HG03139 (cell line): ENCODE data around the gene COL11A2.
"Not testable (repeated sequence)": the region's sequence is repeated elsewhere in the genome, so short reads cannot be mapped to it uniquely, and the experiment has no call there.

Source experiments
- ATAC-seq: cut with Tn5 transposase; IDR thresholded peaks from one replicate; pipeline ENCODE4 v1.9.1; 2021; ENCODE audit not compliant: unreplicated experiment

Gene COL11A2

DNA sequence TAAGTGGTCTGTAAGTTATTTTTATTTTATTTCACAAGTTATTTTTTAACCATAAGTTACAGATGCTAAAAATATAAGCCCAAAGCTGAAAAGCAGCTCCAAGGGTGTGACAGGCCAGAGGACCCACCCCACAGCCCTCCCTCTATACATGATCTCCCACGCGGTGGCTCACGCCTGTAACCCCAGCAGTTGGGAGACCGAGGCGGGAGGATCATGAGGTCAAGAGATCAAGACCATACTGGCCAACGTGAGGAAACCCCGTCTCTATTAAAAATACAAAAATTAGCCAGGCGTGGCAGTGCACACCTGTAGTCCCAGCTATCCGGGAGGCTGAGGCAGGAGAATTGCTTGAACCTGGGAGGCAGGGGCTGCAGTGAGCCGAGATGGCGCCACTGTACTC, 32.2 kb downstream of the COL11A2 start:
- no peak for ATAC-seq

DNA sequence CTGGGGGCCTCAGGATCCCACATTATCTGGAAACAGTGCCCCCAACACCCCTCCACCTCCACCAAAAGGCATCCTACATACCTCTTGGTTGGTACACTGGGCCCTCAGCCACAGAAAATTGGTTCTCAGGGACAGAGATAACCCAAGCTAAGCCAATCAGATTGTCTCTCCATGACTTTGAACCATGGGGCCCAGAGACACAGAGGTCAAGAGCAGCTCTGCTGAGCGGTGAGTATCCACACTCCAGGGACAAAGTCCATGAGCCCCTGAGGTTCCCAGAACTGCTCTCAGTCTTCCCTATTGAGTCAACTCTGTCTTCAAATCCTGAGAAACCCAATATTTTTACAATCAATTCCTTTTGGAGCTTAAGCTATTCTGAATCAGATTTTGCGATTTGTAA, 35.3 kb downstream of the COL11A2 start:
- ATAC-seq = no peak

DNA sequence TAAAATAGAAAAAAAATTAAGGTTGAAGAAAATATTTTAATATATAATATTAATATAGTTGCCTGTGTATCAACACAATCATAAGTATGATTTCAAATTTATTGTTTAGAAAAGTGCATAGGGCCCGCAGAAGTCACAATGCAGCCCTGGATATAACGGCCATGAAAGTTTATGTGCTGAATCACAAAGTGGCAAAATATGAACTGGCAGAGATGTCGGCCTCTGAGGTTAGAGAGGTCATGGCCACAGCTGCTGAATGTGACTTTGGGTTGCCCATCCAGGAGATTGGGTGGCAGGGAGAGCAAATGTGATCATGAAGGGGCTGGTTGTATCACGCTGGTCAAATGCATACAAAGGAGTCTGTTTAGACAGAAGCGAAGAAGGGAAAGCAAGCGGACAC, 35.7 kb downstream of the COL11A2 start:
- no peak for ATAC-seq

DNA sequence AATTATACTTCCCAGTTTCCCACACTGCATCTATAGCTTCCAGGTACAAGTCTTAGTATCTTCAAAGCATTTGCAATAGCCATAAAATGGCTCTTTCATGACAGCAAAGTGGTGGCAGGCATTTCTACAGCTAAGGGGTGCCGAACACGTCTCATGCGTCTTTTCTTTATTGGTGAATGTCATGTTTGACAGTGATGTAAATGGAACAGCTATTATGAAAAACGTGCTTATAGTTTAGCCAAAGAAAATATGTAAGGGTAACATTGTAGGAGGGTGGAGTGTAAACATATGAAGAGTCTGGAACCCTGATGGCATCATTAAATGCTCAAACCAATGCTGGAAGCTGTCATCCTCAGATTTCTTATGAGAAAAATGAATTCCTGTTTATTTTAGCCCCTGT, 37.9 kb downstream of the COL11A2 start:
- ATAC-seq = no peak

DNA sequence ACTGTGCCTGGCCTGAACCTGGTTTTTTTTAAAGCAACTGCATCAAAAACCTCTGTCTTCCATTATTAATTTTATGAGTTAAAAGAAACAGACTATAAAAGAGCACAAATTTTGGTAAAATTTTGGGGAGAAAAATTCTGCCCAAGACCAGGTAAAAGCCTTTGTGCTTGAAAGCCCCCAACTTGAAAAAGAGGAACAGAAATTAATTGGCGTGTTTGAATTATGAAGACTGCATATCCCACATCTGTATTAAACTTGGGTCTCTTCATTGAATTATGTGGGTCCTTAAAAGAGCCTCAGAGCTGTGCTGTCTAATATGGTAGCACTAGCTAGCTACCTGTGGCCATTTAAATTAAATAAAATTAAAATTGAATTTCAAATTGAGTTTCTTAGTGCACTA, 41.2 kb downstream of the COL11A2 start:
- no peak for ATAC-seq

DNA sequence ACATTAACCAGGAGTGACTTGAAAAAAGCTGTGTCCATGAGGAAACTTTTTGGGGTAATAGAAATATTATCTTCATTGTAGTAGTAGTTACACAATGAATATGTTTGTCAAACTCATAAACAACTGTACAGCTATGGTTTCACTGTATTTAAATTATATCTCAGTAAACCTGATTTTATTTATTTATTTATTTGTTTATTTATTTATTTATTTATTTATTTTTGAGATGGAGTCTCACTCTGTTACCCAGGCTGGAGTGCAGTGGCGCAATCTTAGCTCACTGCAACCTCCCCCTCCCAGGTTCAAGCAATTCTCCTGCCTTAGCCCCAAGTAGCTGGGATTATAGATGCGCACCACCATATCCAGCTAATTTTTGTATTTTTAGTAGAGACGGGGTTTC, 41.7 kb downstream of the COL11A2 start:
- not testable (repeated sequence) for ATAC-seq

DNA sequence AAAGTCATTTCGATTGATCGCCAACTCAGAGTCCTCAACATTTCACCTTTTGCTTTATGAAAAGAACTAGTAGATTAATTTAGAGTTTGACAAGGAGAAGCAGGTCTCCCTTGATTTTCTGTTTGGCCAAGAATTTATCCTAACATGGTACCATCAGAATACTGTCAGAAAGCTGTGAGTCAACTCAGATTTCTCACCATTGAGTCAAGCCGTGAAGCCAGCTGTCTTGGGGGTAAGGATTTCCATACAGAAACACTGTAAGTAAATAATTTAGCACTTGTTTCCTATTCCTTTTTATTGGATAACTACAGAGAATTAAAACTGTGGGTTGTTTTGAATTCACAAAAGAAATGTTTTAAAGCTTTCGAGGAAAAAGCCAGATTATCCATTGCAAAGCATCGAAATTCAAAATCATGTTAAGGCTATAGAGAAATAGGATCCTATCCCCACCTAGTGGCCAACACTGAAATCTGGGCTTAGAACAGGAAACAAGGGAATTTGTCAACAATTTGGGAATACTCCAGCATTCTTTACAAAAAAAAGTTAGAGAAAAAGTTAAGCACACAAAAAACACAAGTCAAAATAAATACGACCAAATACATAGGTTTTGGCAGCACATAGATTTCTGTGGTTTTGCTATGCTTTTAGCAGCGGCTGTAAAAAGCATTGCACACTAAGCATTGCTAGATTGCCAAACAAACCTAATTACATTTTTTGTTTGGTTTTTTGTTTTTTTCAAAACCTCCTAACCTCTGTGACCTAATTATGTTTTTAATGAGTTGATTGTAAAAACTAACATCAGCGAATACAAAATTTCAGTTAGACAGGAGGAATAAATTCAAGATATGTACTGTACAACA, 44.2 kb downstream of the COL11A2 start:
- no peak for ATAC-seq

DNA sequence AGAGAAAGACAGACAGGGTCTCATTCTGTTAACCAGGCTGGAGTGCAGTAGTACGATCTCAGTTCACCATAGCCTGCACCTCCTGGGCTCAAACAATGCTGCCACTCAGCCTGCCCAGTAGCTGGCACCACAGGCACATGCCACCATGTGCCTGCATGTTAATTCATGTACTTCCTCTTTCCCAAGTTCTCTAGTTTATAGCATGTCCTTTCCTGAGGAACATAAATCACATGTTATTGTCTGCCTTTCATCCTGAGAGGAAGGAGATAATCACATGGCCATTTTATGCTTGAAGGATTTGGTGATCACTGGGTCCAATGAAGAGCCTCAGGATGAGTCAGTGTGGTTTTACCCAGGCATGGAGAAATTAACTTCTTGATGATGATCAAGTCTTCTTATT, 47.9 kb downstream of the COL11A2 start:
- no peak for ATAC-seq

DNA sequence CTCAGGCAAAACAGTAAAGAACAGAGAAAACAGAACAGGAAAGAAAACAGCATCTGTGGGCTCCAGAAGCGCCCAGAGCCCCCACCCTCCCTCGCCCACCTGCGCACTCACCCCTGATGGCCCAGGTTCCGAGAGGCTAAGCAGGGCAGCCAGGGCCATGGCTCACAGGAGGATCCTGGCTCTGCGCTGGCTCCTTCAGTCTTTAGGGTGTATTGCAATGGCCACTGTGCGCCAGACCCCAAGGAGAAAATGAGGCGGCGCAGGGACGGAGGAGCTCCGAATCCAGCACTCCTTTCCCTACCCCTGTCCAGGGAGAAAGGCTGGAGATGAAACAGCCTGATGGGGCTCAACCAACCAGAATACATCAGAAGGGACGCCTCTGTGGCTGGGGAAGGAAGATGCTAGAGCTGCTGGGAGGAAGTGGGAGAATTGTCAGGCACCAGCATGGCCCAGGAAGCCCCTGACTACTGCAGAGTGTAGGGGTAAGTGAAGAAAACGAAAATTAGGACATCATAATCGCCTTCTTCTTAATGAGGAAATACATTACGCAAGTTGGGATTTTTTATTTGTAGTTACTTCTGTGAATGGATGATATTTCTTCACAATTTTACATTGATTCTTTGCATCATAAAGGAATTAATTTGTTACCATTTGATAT, 49.0 kb downstream of the COL11A2 start:
- ATAC-seq = no peak

DNA sequence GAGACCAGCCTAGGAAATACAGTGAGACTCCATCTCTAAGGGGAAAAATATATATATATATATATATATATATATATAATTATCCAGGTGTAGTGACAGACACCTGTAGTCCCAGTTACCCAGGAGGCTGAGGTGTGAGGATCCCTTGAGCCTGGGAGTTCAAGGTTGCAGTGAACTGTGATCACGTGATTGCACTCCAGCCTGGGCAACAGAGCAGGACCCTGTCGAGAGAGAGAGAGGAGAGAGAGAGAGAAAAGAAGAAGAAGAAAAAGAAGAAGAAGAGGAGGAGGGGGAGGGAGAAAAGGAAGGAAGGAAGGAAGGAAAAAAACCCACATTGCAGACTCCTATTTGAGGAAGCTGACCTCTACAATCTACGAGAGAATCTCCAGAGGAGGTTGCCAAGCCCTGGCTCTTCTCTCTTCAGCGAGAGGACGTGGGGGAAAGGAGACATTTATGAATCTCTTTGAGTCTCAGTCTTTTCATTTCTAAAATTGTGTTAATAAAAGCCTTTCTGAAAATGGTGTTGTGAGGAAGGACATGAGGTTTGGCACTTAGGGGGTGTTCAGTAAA, 49.7 kb downstream of the COL11A2 start:
- no peak for ATAC-seq

DNA sequence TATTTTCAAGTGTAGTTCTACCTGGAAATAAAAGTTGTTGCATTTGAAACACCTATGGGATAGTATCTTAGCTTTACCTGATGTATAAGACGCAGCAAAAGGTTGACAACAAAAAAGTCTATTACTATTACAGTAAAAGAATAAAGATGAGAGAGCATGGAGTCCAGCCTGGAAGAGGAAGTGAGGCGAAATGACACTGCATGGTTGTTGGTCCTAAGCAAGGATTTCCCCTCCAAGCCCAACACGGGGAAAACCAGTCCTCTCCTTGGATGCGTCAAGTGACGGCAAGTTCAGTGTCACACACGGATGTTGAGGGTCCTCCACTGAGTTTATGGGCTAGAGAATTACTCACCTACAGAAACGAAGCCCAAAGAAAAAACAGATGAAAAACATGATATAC, 51.7 kb downstream of the COL11A2 start:
- ATAC-seq = no peak

DNA sequence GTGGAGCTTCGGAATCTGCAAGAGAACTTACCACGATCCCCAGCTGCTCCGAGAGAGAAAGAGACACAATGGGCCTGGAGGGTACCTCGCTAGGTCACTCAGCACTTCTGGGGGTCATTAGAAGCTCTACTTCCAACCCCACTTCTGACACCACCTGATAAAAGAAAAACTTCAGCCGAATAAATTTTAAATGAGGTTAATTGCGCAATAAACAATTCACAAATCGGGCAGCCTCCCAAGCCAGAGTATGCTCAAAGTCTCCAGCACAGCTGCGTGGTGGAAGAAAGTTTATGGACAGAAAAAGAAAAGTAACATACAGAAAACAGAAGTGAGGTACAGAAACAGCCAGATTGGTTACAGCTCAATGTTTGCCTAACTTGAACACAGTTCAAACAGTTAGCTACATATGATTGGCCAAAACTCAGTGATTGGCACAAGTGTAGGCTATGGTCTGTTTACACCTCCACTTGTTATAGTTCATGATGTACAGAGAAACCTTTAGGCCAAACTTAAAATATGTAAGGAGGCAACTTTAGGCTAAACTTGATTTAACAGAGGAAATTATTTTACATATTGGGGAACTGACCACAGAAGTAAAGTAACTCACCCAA, 52.6 kb downstream of the COL11A2 start:
- no peak for ATAC-seq

DNA sequence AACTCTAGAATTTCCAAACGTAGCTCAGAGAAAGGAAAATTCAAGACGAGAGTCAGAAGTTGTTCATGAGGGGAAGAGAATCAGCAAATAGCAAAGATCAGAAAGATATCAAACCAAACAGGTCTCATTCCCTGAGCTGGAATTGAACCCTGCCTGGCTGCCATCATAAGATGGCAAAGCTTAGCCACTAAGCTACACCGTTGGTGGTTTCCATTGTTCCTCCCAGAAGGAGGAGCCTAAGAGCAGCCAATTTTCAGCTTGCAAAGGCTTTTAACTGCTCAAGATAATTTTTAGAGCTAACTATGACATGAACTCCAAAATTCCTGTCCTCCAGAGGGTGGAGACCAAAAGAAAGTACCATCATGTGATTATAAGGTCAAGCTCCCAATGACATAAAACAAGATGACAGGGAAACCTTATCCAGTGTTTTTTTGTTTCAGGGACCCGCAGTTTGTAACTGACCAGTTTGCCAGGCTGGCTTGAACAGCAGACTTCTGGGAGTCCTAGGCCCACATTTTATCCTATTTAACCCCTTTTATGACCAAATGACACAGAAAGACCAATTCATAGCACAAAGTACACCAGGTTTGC, 55.9 kb downstream of the COL11A2 start:
- ATAC-seq = no peak

DNA sequence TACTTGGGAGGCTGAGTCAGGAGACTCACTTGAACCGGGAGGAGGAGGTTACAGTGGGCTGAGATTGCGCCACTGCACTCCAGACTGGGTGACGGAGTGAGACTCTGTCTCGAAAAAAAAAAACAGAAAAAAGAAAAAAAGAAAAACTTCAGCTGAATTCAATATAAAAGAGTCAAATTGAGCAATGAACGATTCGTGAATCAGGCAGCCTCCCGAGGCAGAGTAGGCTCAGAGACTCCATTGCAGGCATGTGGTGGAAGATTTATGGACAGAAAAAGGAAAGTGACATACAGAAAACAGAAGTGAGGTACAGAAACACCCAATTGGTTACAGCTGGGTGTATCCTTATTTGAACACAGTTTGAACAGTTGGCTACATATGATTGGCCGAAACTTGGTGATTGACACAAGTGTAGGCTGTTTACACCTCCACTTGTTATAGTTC, 60.2 kb downstream of the COL11A2 start:
- ATAC-seq = no peak

DNA sequence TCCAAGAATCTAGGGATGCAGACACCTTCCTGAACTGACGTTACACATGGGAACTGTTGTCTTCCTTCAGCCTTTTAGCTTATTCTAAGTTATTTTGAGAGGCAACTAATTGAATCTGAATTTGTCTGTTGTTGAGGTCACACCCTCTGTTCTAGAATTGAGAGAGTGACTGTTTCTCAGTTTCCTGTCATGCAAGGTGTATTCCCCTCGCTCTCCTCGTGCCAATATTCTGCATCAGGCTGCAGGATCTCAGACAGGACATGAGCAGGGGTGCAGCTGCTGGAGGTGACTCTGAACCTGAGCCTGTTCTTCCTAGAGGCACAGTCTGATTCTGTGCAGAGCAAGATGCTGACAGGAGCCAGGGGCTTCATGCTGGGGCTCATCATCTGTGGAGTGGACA, 63.9 kb downstream of the COL11A2 start:
- ATAC-seq = no peak

DNA sequence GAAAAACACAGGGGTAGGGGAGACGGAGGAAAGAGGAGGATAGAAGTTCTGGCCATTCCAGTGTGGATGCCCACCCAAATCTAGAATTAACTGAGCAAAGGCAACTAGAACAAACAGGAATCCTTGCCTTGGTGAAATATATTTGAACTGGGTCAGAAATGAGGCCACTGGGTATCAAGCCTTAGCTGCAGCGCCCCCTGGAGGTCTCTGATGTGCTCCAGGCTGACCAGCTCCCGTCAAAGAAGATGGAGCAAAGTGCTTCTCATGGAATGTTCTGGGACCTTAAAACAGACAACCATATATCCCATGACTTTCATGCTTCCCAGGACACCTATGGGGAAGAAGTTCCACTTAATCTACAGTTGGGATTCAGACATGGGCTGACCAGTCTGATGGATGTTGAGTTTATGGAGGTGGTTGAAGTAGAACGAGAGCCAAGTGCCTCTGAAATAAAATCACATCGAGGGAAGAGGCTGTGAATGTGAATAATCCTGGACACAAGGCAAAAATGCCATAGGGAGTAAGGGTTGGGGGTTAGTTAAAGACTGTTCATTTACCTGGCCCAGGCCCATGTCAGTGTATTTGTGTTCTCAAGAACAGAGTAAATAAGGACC, 66.1 kb downstream of the COL11A2 start:
- ATAC-seq = no peak

DNA sequence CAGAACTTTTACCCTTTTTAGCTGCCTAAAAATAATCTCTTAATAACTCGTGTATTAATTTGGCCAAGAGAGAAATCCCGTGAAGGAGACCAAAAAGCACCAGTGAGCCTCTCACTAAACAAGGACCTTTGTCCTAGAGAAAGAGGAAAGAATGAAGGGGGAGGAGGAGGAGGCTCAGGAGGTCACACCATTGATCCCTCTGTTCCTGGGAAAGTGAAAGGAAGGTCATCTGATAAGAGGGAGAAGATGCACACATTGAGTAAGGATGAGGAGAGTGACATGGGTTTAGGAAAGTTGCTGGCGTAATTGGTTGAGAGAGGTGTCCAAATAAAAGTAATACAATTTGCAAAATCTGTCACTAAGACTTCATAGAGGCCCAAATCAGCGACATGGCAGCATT, 67.3 kb downstream of the COL11A2 start:
- no peak for ATAC-seq

DNA sequence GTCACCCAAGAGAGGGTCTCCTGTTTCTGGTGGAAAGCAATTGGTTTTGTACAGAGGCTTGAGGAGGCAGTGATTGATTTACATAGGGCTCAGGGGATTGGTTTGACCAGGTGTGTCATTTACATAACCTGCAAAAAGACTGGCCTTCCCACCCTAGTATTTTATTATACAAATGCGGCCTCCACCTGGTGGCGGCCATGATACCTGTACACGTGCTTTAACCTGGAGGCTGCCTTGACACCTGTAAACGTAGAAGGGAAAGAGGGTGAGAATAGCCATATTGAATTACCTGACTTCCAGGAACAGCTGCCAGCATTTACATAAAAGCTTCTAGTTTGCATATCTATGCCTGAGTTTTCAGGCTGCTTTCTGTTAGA, 67.8 kb downstream of the COL11A2 start:
- no peak for ATAC-seq

DNA sequence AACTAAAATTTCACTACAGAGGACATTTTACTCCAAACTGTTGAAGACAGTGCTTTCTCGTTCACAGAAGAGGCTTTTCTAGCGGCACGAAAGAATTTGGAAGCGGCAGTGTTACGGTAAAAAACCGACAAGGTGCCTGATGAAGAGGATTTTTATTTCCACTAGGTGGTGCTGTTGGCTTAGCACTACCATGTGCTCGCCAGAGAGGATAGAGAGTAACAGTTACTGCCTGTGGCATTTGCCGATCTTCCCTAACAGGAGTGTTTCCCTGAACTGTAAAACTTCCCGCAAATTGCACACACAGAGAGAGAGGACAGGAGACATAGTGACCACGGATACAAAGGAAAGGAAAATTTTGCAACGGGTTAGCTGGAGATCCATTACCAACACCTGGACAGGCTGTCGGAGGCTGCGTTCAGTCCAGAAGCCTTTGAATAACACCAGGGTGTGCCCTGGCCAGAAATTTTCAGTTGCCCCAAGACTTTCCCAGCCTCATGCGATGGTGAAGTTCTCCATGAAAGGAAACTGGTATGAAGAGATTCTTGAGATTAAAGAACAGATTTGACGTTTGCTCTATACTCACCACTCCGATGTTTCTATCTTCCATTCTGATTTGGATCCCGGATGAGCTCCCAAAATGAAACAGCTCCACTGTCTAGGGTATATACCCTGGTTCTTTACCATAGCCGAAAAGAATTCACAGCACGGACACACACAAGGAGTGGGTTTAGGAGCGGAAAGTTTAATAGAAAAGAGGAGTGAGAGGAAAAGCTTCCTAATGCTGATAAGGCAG, 68.3 kb downstream of the COL11A2 start:
- ATAC-seq = no peak

DNA sequence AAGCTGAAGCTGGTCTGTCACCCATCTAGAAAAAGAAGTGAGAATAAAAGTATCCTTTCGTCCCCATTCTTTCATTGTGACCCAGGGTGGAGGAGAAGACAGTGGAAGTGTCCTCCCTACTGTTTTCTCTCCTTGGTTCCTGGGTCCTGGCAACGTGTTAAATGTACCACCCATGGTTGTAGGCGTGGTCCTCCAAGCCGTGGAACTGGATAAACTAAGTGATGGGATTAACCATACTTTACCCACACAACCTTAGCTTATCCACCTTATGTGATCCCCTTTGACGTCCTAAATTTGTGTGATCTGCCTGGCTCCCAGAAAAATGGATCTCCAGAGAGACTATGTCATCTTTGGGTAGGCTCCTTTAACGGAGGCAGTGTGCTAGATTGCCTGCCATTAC, 69.1 kb downstream of the COL11A2 start:
- ATAC-seq = no peak
